ENCODE measurements around the gene SP100.

SP100 gene

DNA sequence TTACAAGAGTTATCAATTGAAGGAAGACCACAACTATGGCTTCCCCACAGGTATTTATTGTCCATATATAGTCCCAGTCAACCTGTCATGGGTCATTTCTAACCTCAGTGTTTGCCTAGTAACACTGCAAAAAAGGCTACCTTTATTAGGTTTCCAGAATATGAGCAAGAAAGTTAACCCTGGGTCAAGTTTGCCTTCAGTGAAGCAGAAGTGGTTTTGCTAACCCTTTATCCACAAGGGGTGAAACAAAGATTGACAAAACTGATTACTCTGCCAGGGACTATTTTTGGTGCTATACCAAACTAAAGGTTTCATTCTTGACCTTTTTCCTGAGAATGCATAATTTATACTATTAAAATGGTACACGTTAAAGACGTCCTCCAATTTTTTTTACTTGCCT lies 28.8 kb downstream of the SP100 start:
- DNase-seq (ENCODE audit: low read depth, low spot score) = no peak
- Histone ChIP-seq H3K9ac (ENCODE audit: insufficient read length) (no peak overlapping the region), H3K27ac (no peak overlapping the region), H3K4me3 (no peak overlapping the region), H3K36me3 (ENCODE audit: insufficient read depth, low read length) (no peaks in the 10 kb centered on the region), H3K9me3 (ENCODE audit: low read depth, low read length) (no peaks in the 10 kb centered on the region)
- no peak for TF ChIP-seq EZH2 (IDR thresholded peaks at IDR 0.05)
- TF ChIP-seq POLR2AphosphoS5 (IDR thresholded peaks at IDR 0.05; ENCODE audit: borderline replicate concordance, low read depth, low read length) = no peak
- TF ChIP-seq FOXP2 (optimal IDR thresholded peaks at IDR 0.05; ENCODE audit: control extremely low read depth, extremely low read length, insufficient read depth) = no peak

DNA sequence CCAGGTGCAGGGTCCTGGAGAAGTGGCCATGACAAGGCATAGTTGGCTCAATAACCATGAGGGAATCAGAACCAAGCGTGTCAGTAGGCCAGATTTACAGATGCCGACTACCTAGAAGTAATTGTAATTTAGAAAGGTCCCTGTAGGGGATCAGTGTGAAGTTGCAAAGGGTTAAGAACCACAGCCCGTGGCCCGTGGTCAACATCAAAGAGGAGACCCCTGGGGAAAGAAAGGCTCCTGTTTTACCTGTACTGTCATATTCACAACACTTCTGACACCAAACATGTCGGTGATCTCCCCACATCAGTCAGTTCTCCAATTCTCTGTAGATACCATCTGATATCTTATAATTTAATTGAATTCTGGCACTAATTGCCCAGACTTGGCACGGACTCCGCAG lies 31.0 kb downstream of the SP100 start:
- Histone ChIP-seq H3K9me3 (ENCODE audit: low read depth, low read length) (no peaks in the 10 kb centered on the region), H3K27ac (no peak overlapping the region), H3K36me3 (ENCODE audit: insufficient read depth, low read length) (no peaks in the 10 kb centered on the region), H3K4me3 (no peak overlapping the region), H3K9ac (ENCODE audit: insufficient read length) (no peak overlapping the region)
- TF ChIP-seq POLR2AphosphoS5 (IDR thresholded peaks at IDR 0.05; ENCODE audit: borderline replicate concordance, low read depth, low read length) = no peak
- TF ChIP-seq FOXP2 (optimal IDR thresholded peaks at IDR 0.05; ENCODE audit: control extremely low read depth, extremely low read length, insufficient read depth) = no peak
- TF ChIP-seq EZH2 (IDR thresholded peaks at IDR 0.05) = no peak
- no peak for DNase-seq (ENCODE audit: low read depth, low spot score)

DNA sequence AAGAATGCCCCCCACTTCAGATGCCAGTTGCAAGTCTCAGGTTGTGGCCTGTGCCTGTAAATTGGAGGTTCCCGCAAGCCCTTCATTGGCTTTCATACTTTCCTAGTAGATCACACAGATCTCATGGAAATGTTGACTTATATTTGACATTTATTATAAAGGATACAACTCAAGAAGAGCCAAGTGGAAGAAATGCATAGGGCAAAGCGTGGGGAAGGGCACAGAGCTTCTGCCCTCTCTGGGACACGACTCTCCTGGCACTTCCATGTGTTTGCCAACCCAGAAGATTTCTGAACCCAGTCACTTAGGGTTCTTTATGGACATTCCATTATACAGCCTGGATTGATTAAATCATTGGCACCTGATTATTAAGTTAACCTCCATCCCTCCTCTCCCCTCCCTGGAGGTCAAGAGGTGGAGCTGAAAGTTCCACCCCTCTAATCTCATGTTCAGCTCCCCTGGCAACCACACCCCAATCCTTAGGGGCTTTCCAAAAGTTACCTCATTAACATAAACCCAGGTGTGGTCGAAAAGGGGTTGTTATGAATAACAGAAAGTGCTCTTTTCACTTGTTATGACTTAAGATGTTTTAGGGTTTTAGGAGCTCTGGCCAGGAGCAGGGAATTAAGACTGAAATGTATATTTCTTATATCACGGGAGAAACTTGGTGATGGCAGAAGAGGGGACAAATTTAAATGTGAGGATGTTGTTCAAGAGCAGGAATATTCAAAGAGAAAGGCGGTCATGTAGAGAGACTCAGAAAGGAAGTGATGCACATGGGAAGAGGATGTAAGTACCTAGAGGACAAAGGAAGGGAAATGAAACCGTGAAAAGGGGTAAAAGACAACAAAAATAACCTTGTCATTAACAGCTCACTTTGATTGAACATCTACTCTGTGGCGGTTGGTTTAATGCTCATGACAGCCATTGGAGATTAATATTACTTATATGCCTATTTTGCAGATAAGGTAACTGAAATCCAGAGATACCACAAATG lies 31.8 kb downstream of the SP100 start:
- H3K36me3 ChIP-seq (ENCODE audit: insufficient read depth, low read length) = no peaks in the 10 kb centered on the region
- H3K9me3 ChIP-seq (ENCODE audit: low read depth, low read length) = no peaks in the 10 kb centered on the region
- H3K9ac ChIP-seq (ENCODE audit: insufficient read length) = no peak overlapping the region
- H3K27ac ChIP-seq = no peak overlapping the region
- H3K4me3 ChIP-seq = no peak overlapping the region
- TF ChIP-seq FOXP2 (optimal IDR thresholded peaks at IDR 0.05; ENCODE audit: control extremely low read depth, extremely low read length, insufficient read depth) = no peak
- no peak for TF ChIP-seq POLR2AphosphoS5 (IDR thresholded peaks at IDR 0.05; ENCODE audit: borderline replicate concordance, low read depth, low read length)
- TF ChIP-seq EZH2 (IDR thresholded peaks at IDR 0.05) = no peak
- DNase-seq (ENCODE audit: low read depth, low spot score) = no peak

DNA sequence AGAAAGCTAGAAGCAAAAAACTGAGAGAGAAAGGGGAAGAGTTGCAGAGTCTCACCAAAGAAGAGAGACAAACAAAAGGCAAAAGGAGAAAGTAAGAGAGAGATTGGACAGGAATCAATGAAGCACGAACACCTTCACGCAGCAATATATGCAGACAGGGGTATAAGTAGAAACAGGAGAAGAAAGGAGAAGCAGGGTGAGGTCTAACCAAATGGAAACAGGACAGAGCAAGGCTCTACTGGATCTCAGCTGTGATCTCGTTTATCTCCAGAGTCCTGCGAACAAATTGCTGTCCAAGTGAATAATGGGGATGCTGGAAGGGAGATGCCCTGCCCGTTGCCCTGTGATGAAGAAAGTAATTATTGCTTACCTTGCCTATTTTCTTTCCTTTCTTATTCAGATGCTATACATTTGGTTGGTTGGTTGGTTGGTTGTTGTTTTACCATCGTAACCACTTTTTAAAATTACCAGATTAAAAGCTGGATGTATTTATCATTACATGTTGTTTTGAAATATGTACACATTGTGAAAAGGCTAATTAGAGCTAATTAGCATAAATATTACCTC lies 34.0 kb downstream of the SP100 start:
- DNase-seq (ENCODE audit: low read depth, low spot score) = no peak
- H3K36me3 ChIP-seq (ENCODE audit: insufficient read depth, low read length) = no peaks in the 10 kb centered on the region

DNA sequence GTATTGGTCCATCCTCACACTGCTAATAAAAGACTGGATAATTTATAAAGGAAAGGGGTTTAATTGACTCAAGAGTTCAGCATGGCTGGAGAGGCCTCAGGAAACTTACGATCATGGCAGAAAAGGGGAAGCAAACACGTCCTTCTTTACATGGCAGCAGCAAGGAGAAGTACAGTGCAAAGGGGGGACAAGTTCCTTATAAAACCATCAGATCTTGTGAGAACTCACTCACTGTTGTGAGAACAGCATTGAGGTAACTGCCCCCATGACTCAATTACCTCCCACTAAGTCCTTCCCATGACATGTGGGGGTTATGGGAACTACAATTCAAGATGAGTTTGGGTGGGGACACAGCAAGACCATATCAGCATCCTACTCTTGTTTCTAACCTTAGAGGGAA lies 37.0 kb downstream of the SP100 start:
- no peak overlapping the region for H3K4me3 ChIP-seq
- DNase-seq (ENCODE audit: low read depth, low spot score) = no peak
- H3K9me3 ChIP-seq (ENCODE audit: low read depth, low read length) = no peaks in the 10 kb centered on the region
- no peak overlapping the region for H3K9ac ChIP-seq (ENCODE audit: insufficient read length)
- TF ChIP-seq FOXP2 (optimal IDR thresholded peaks at IDR 0.05; ENCODE audit: control extremely low read depth, extremely low read length, insufficient read depth) (no peak), POLR2AphosphoS5 (IDR thresholded peaks at IDR 0.05; ENCODE audit: borderline replicate concordance, low read depth, low read length) (no peak), EZH2 (IDR thresholded peaks at IDR 0.05) (no peak)
- no peak overlapping the region for H3K27ac ChIP-seq
- no peaks in the 10 kb centered on the region for H3K36me3 ChIP-seq (ENCODE audit: insufficient read depth, low read length)

More for the DNA sequence above, 34.0 kb downstream of the SP100 start:
- H3K27ac ChIP-seq = no peak overlapping the region
- TF ChIP-seq FOXP2 (optimal IDR thresholded peaks at IDR 0.05; ENCODE audit: control extremely low read depth, extremely low read length, insufficient read depth) = no peak
- TF ChIP-seq POLR2AphosphoS5 (IDR thresholded peaks at IDR 0.05; ENCODE audit: borderline replicate concordance, low read depth, low read length) = no peak
- no peak for TF ChIP-seq EZH2 (IDR thresholded peaks at IDR 0.05)
- no peak overlapping the region for H3K4me3 ChIP-seq
- no peak overlapping the region for H3K9ac ChIP-seq (ENCODE audit: insufficient read length)
- H3K9me3 ChIP-seq (ENCODE audit: low read depth, low read length) = no peaks in the 10 kb centered on the region

DNA sequence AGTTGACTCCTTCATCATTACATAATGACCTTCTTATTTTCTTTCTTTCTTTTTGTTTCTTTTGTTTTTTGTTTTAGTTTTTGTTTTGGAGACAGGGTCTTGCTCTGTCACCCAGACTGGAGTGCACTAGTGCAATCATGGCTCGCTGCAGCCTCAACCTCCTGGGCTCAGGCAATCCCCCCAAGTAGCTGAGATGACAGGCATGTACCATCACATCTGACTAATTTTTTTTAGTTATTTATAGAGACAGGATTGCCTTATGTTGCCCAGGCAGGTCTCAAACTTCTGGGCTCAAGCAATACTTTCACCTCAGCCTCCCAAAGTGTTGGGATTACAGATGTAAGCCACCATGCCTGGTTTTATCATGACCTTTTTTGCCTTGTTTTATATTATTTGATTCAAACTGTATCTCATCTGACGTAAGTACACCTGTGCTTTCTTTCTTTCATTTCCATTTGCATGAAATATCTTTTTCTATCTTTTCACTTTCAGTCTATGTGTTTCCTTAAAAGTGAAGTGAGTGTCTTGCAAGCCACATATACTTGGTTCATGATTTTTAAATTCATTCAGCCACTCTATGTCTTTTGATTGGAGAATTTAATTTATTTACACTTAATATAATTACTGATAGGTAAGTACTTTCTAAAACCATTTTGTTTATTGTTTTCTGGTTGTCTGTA lies 39.1 kb downstream of the SP100 start:
- Histone ChIP-seq H3K9me3 (ENCODE audit: low read depth, low read length) (no peaks in the 10 kb centered on the region), H3K4me3 (no peak overlapping the region), H3K36me3 (ENCODE audit: insufficient read depth, low read length) (no peaks in the 10 kb centered on the region), H3K9ac (ENCODE audit: insufficient read length) (no peak overlapping the region), H3K27ac (no peak overlapping the region)
- TF ChIP-seq EZH2 (IDR thresholded peaks at IDR 0.05) = no peak
- TF ChIP-seq POLR2AphosphoS5 (IDR thresholded peaks at IDR 0.05; ENCODE audit: borderline replicate concordance, low read depth, low read length) = no peak
- no peak for TF ChIP-seq FOXP2 (optimal IDR thresholded peaks at IDR 0.05; ENCODE audit: control extremely low read depth, extremely low read length, insufficient read depth)
- DNase-seq (ENCODE audit: low read depth, low spot score) = no peak

DNA sequence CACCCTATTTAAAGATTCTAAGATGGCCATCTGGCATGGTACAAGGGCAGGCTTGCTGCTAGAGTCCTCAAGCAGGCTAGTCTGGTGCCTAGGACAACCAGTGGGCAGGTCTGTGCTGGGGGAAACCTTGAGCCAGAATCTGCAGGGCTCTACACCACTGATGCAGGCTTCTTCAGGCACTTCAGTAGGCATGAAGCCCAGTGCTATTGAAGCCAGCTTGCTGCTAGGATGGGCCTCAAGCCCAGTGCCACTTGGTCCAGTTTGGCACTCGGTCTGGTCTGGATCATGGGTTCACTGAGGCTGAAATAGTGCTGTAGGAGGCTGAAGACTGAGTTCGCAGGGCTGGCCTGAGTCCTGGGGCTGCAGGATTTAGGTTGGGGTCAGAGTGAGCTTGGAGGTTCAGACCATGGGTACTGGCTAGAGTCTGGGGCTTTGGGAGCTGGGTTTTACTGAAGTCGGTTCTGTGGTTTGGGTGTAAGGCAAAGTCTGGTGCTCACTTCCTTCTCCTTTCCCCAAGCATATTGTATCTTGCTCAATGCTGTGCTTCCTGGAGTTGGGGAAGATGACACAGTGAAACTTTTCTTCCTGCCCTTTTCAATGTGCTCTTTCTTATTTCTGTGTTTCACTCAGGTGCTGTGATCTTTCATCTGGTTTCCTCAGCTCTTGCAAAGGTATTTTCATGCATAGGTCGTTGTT lies 41.2 kb downstream of the SP100 start:
- Histone ChIP-seq H3K36me3 (ENCODE audit: insufficient read depth, low read length) (no peaks in the 10 kb centered on the region), H3K9me3 (ENCODE audit: low read depth, low read length) (no peaks in the 10 kb centered on the region), H3K9ac (ENCODE audit: insufficient read length) (no peak overlapping the region), H3K4me3 (no peak overlapping the region), H3K27ac (no peak overlapping the region)
- no peak for DNase-seq (ENCODE audit: low read depth, low spot score)
- TF ChIP-seq EZH2 (IDR thresholded peaks at IDR 0.05) (no peak), FOXP2 (optimal IDR thresholded peaks at IDR 0.05; ENCODE audit: control extremely low read depth, extremely low read length, insufficient read depth) (no peak), POLR2AphosphoS5 (IDR thresholded peaks at IDR 0.05; ENCODE audit: borderline replicate concordance, low read depth, low read length) (no peak)

All from SK-N-MC (cell line).